Measurements from ENCODE around the gene TXNDC2.

- TF ChIP-seq EZH2phosphoT487 (IDR thresholded peaks at IDR 0.05; ENCODE audit: low read length): no peak
- TF ChIP-seq CTCF (IDR thresholded peaks at IDR 0.05; ENCODE audit: low read length): no peak
- TF ChIP-seq EZH2 (optimal IDR thresholded peaks at IDR 0.05; ENCODE audit: low read depth, low read length): no peak
Observed at GRCh38 chr18:9846162-9846925, 39.4 kb upstream of the TXNDC2 start.
